Smooth muscle cell (in vitro differentiated cells): ENCODE data around the gene KRTAP2-2. TPM values are rescaled to one million over a fixed set of nuclear protein-coding genes. Genes with fewer than 3 reads are reported as not detected.
"Not testable (repeated sequence)": the region's sequence is repeated elsewhere in the genome, so short reads cannot be mapped to it uniquely, and the experiment has no call there.

Source experiments
- DNase-seq: peaks from one replicate; lab custom pipeline; 2025; ENCODE audit not compliant: unreplicated experiment; lab: John Stamatoyannopoulos, UW
- H2AFZ ChIP-seq: fragments of 200-600 bp; sonication (generic); 2 replicates; pipeline ENCODE4 v1.6.0; 2016; ENCODE audit warnings: antibody characterized with exemption, low read depth, mild to moderate bottlenecking
- H3F3A ChIP-seq: fragments of 200-600 bp; sonication (generic); 2 replicates; pipeline ENCODE4 v1.6.0; 2017; ENCODE audit warnings: antibody characterized with exemption, low read depth
- H3K27ac ChIP-seq: fragments of 200-600 bp; sonication (generic); 2 replicates; pipeline ENCODE4 v1.5.1; 2016; ENCODE audit warnings: low read depth, mild to moderate bottlenecking
- H3K27me3 ChIP-seq: fragments of 200-600 bp; sonication (generic); 2 replicates; pipeline ENCODE4 v1.6.1; 2016; ENCODE audit warnings: low read depth, mild to moderate bottlenecking
- H3K36me3 ChIP-seq: fragments of 200-600 bp; sonication (generic); 2 replicates; pipeline ENCODE4 v1.5.1; 2016; ENCODE audit warnings: low read depth
- H3K4me1 ChIP-seq: fragments of 200-600 bp; sonication (generic); 2 replicates; pipeline ENCODE4 v1.5.1; 2016; ENCODE audit warnings: low read depth
- H3K4me2 ChIP-seq: fragments of 200-600 bp; sonication (generic); 2 replicates; pipeline ENCODE4 v1.6.0; 2016; ENCODE audit warnings: mild to moderate bottlenecking
- H3K4me3 ChIP-seq: fragments of 200-600 bp; sonication (generic); 2 replicates; pipeline ENCODE4 v1.5.1; 2016; ENCODE audit warnings: mild to moderate bottlenecking
- H3K79me2 ChIP-seq: fragments of 200-600 bp; sonication (generic); 2 replicates; pipeline ENCODE4 v1.6.0; 2016; ENCODE audit warnings: low read depth, mild to moderate bottlenecking
- H3K9ac ChIP-seq: fragments of 200-600 bp; sonication (generic); 2 replicates; pipeline ENCODE4 v1.6.0; 2016; ENCODE audit warnings: low read depth
- H3K9me3 ChIP-seq: fragments of 200-600 bp; sonication (generic); replicated peaks from 2 replicates; pipeline ENCODE4 v1.5.1; 2016; ENCODE audit warnings: low read depth
- H4K20me1 ChIP-seq: fragments of 200-600 bp; sonication (generic); 2 replicates; pipeline ENCODE4 v1.6.0; 2016; ENCODE audit warnings: low read depth
- WGBS: methylation state at CpG from one replicate; pipeline ENCODE4 v1.1.7; 2016; ENCODE audit warnings: low lambda C conversion rate; 5-methylcytosine and 5-hydroxymethylcytosine counted together
- polyA plus RNA-seq: library from polyadenylated mRNA; unstranded; fragments of >200 nt; fragmentation: Nextera tagmentation; extraction: Ambion mirVana; gene quantifications from 2 replicates; pipeline ENCODE4 v1.2.1, GENCODE V29; 2016
- total RNA-seq: library from RNA; depleted of rRNA; stranded (reverse); fragments of >200 nt; gene quantifications from 2 replicates; pipeline ENCODE4 v1.2.3, GENCODE V29; 2014
- TF ChIP-seq, protein P1 (sequence below): fragments of 200-600 bp; sonication (generic); IDR thresholded peaks from 2 replicates; pipeline ENCODE4 v1.5.1; 2017; ENCODE audit warnings: borderline replicate concordance, mild to moderate bottlenecking, antibody characterized with exemption; ENCODE audit not compliant: insufficient read depth, poor library complexity, severe bottlenecking

Gene KRTAP2-2
- total and polyA plus RNA-seq, 2 experiments from 2014 or later, result not detected

DNA sequence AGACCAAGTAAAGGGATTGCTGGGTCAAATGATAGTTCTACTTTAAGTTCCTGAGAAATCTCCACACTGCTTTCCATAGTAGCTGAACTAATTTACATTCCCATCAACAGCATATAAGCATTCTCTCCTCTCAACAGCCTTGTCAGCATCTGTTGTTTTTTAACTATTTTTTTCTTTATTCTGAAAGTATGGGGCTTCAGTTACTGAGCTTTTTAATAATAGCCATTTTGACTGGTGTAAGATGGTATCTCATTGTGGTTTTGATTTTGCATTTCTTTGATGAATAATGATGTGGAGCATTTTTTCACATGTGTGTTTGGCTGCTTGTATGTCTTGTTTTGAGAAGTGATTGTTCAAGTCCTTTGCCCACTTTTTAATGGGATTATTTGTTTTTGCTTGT lies 2.5 kb downstream of the KRTAP2-2 start:
- H3K4me1 ChIP-seq, result peaks cover 4% of the 10 kb centered on the region
- H3K4me3 ChIP-seq, result no peak overlapping the region
- H3K4me2 ChIP-seq, result no peak overlapping the region
- no peak overlapping the region for H2AFZ ChIP-seq
- no peak for DNase-seq
- no peak overlapping the region for H3K27ac ChIP-seq
- H4K20me1 ChIP-seq, result no peaks in the 10 kb centered on the region
- no peaks in the 10 kb centered on the region for H3K27me3 ChIP-seq
- no peak overlapping the region for H3K9ac ChIP-seq
- no peaks in the 10 kb centered on the region for H3K79me2 ChIP-seq
- no peaks in the 10 kb centered on the region for H3F3A ChIP-seq
- H3K9me3 ChIP-seq, result no peaks in the 10 kb centered on the region
- H3K36me3 ChIP-seq, result no peaks in the 10 kb centered on the region
- TF ChIP-seq, protein P1, sequence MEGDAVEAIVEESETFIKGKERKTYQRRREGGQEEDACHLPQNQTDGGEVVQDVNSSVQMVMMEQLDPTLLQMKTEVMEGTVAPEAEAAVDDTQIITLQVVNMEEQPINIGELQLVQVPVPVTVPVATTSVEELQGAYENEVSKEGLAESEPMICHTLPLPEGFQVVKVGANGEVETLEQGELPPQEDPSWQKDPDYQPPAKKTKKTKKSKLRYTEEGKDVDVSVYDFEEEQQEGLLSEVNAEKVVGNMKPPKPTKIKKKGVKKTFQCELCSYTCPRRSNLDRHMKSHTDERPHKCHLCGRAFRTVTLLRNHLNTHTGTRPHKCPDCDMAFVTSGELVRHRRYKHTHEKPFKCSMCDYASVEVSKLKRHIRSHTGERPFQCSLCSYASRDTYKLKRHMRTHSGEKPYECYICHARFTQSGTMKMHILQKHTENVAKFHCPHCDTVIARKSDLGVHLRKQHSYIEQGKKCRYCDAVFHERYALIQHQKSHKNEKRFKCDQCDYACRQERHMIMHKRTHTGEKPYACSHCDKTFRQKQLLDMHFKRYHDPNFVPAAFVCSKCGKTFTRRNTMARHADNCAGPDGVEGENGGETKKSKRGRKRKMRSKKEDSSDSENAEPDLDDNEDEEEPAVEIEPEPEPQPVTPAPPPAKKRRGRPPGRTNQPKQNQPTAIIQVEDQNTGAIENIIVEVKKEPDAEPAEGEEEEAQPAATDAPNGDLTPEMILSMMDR, result no peak

DNA sequence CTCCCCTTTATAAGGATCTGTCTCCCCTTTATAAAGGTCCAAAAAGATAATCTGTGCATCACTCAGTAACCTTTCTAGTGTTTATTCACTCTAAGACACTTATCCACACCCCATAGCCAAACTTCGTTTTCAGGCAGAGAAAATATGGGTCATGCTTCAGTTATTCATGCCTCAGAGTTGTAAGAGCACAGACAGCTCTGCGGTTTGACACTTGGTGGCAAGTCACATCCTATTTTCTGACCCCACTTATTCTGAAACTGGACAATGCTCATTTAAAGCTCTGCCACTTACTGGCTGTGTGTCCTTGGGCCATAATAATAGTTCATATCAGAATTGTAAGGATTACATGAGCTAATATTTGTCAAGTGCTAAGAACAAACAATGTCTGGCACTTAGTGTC lies 5.9 kb downstream of the KRTAP2-2 start:
- H3K79me2 ChIP-seq, result no peaks in the 10 kb centered on the region
- no peak for DNase-seq
- H3K9ac ChIP-seq, result peak overlapping the region; percentile 42
- H3K9me3 ChIP-seq, result no peaks in the 10 kb centered on the region
- no peak overlapping the region for H3K4me3 ChIP-seq
- H3K4me2 ChIP-seq, result peak overlapping the region; percentile 46
- 24% methylated on average over 2 of the region's 2 CpGs for WGBS
- H3F3A ChIP-seq, result no peaks in the 10 kb centered on the region
- no peak overlapping the region for H2AFZ ChIP-seq
- H3K4me1 ChIP-seq, result peaks cover 4% of the 10 kb centered on the region
- TF ChIP-seq, protein P1, result no peak
- no peaks in the 10 kb centered on the region for H3K36me3 ChIP-seq
- H3K27me3 ChIP-seq, result no peaks in the 10 kb centered on the region
- H4K20me1 ChIP-seq, result no peaks in the 10 kb centered on the region
- peak overlapping the region; percentile 89 for H3K27ac ChIP-seq

DNA sequence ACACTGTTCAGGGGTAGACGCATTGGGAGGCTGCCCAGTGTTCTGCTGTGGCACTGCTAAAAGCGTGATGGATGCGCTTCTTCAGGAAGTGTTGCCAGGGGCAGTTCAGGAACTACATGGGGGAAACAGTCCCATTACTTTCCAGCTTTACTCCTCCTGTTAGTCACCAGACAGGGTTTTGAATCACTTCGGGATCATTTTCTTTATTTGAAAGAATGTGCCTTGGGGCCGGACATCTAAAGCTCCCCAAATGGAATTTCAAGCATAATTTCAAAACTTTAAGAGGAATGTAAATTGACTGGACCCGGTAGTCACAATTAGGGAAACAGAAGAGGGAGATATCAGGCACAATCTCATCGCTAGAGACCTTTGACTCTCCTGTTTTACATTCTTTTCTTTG lies 6.6 kb downstream of the KRTAP2-2 start:
- 33% methylated on average over 7 of the region's 7 CpGs for WGBS
- H3K4me3 ChIP-seq, result no peak overlapping the region

DNA sequence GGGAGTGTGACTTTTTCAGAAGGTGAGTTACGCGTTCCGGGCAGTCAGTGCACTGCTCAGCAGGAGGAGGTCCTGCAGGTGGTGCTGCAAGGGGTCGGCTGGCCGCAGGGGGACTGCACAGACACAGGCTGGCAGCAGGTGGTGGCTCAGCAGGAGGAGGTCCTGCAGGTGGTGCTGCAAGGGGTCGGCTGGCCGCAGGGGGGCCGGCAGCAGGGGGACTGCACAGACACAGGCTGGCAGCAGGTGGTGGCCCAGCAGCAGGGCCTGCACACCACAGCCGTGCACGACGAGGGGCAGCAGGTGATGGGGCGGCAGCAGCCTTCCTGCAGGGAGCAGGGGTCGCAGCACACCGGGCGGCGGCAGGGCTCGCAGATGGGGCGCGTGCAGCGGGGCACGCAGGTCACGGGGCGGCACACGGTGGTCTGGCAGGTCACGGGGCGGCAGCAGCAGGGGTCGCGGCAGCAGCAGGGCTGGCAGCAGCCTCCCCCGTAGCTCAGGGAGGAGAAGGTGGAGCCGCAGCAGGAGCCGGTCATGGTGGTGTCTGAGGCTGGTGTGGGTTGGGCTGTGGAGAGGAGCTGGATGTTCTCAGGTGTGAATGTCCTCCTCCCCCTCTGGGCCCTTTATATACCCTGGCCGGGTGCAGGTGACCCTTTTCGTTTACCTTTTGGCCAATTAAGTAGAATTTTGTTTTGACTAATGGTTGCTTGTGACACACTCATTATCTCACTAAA lies 8.1 kb downstream of the KRTAP2-2 start, which contains the start of gene KRTAP2-1:
KRTAP2-1 (minus strand) TSS at position 582 of the 731 bp plus-strand sequence; CDS start at position 533, 49 bp downstream.
- not testable (repeated sequence) for H3K36me3 ChIP-seq, H3K9me3 ChIP-seq, H3K4me2 ChIP-seq, H2AFZ ChIP-seq, H3K9ac ChIP-seq, H3K79me2 ChIP-seq, H3F3A ChIP-seq, DNase-seq, H3K4me1 ChIP-seq, H3K4me3 ChIP-seq, H3K27me3 ChIP-seq, H4K20me1 ChIP-seq
- WGBS, result 89% methylated on average over 9 of the region's 33 CpGs
- peak within 1 kb of the TSS; percentile 89 for H3K27ac ChIP-seq

More for the DNA sequence above, 6.6 kb downstream of the KRTAP2-2 start:
- H3K79me2 ChIP-seq, result no peaks in the 10 kb centered on the region
- H3K36me3 ChIP-seq, result no peaks in the 10 kb centered on the region
- H2AFZ ChIP-seq, result no peak overlapping the region
- H3K9me3 ChIP-seq, result no peaks in the 10 kb centered on the region
- H3K9ac ChIP-seq, result peak overlapping the region; percentile 42
- no peaks in the 10 kb centered on the region for H3K27me3 ChIP-seq
- H3F3A ChIP-seq, result no peaks in the 10 kb centered on the region
- H3K4me1 ChIP-seq, result peaks cover 4% of the 10 kb centered on the region
- peak overlapping the region; percentile 89 for H3K27ac ChIP-seq
- no peaks in the 10 kb centered on the region for H4K20me1 ChIP-seq
- no peak for DNase-seq
- TF ChIP-seq, protein P1, result no peak
- peak overlapping the region; percentile 46 for H3K4me2 ChIP-seq
